Prostate gland (tissue), 2 donors: ENCODE results near the gene KRTAP19-6. TPM values are rescaled to one million over a fixed set of nuclear protein-coding genes. Genes with fewer than 3 reads are reported as not detected.

Experiments used
- DNase-seq: peaks from one replicate; pipeline ENCODE4 v3.0.0-alpha.2; 2019; ENCODE audit warnings: low spot score
- H3K27ac ChIP-seq, 2 donors: fragments of 200-600 bp; sonication (generic); 2 replicates each; pipeline ENCODE4 v1.5.1; 2017 to 2019
- H3K27me3 ChIP-seq: fragments of 200-600 bp; sonication (generic); replicated peaks from 2 replicates; pipeline ENCODE4 v1.5.1; 2019; ENCODE audit not compliant: insufficient read depth
- H3K36me3 ChIP-seq, 2 donors: fragments of 200-600 bp; sonication (generic); 1 replicate in 1 of 2; 2 replicates in 1 of 2; pipeline versions ENCODE4 v1.5.1 to v1.8.1; 2017 to 2019
- H3K4me1 ChIP-seq: fragments of 200-600 bp; sonication (generic); replicated peaks from 2 replicates; pipeline ENCODE4 v1.5.1; 2019
- H3K4me3 ChIP-seq, 2 donors: fragments of 200-600 bp; sonication (generic); 2 replicates each; pipeline ENCODE4 v1.5.1; 2017 to 2019
- H3K9me3 ChIP-seq: fragments of 200-600 bp; sonication (generic); 2 replicates; pipeline ENCODE4 v1.5.1; 2017
- CTCF ChIP-seq, 4 experiments: fragments of 200-600 bp in 2 of 4; fragments of 450-650 bp in 2 of 4; sonication (generic) in 2 of 4; IDR thresholded peaks; 1 replicate in 3 of 4; 2 replicates in 1 of 4; pipeline ENCODE4 v1.5.1; 2016 to 2019; ENCODE audit warnings: antibody characterized with exemption in 4 of 4, mild to moderate bottlenecking in 2 of 4, moderate library complexity in 2 of 4
- POLR2A ChIP-seq: fragments of 450-650 bp; IDR thresholded peaks from one replicate; pipeline ENCODE4 v1.6.1; 2016; ENCODE audit warnings: antibody characterized with exemption, mild to moderate bottlenecking
- POLR2AphosphoS5 ChIP-seq: sonication (generic); formaldehyde crosslinking; IDR thresholded peaks from one replicate; pipeline ENCODE4 v1.6.1; 2017; ENCODE audit warnings: antibody characterized with exemption
- WGBS: methylation state at CpG from one replicate; pipeline ENCODE4 v1.1.5; 2018; 5-methylcytosine and 5-hydroxymethylcytosine counted together
- intact Hi-C: fragments of 100-400 bp; cut with DNase I; formaldehyde crosslinking; loops from one replicate; pipeline ENCODE4 v1.14.2; 2022
- total RNA-seq, 2 donors: library from RNA; depleted of rRNA; stranded (reverse); fragments of >200 nt; gene quantifications; one replicate each; pipeline ENCODE4 v1.1.0, GENCODE V29; 2016

KRTAP19-6 gene
- total RNA-seq, 2 donors from 2014 or later = not detected

GRCh38 chr21:30577766-30578165, 36.1 kb upstream of the KRTAP19-6 start:
- Histone ChIP-seq H3K27me3 (no peaks in the 10 kb centered on the region), H3K4me1 (no peaks in the 10 kb centered on the region), H3K27ac (no peak overlapping the region), H3K9me3 (no peaks in the 10 kb centered on the region), H3K4me3 (no peak overlapping the region), H3K36me3 (no peaks in the 10 kb centered on the region)
- intact Hi-C loops = no loop called here
- TF ChIP-seq POLR2A = no peak
- TF ChIP-seq POLR2AphosphoS5 = no peak
- no peak for TF ChIP-seq CTCF (IDR thresholded peaks at IDR 0.05)
- no peak for DNase-seq

- no peak overlapping the region for H3K4me3 ChIP-seq
- no peaks in the 10 kb centered on the region for H3K9me3 ChIP-seq
- intact Hi-C loops = no loop called here
- H3K36me3 ChIP-seq = no peaks in the 10 kb centered on the region
- no peak for DNase-seq
- TF ChIP-seq CTCF (IDR thresholded peaks at IDR 0.05) (no peak), POLR2A (no peak), POLR2AphosphoS5 (no peak)
- H3K4me1 ChIP-seq = no peaks in the 10 kb centered on the region
- no peak overlapping the region for H3K27ac ChIP-seq
- H3K27me3 ChIP-seq = no peaks in the 10 kb centered on the region
These were observed 26.0 kb upstream of the KRTAP19-6 start for GRCh38 chr21:30567617-30568016.

GRCh38 chr21:30563630-30564029, 22.0 kb upstream of the KRTAP19-6 start:
- 88% methylated on average over 2 of the region's 2 CpGs for WGBS
- TF ChIP-seq POLR2A (no peak), CTCF (IDR thresholded peaks at IDR 0.05) (no peak)
- intact Hi-C loops = no loop called here

GRCh38 chr21:30563072-30563471, 21.4 kb upstream of the KRTAP19-6 start:
- Histone ChIP-seq H3K4me3 (no peak overlapping the region), H3K9me3 (no peaks in the 10 kb centered on the region), H3K27me3 (no peaks in the 10 kb centered on the region), H3K4me1 (no peaks in the 10 kb centered on the region), H3K27ac (no peak overlapping the region), H3K36me3 (no peaks in the 10 kb centered on the region)
- DNase-seq = no peak
- intact Hi-C loops = no loop called here
- WGBS = 68% methylated on average over 6 of the region's 6 CpGs
- TF ChIP-seq POLR2A (no peak), CTCF (IDR thresholded peaks at IDR 0.05) (no peak), POLR2AphosphoS5 (no peak)

More at GRCh38 chr21:30563630-30564029, 22.0 kb upstream of the KRTAP19-6 start:
- Histone ChIP-seq H3K9me3 (no peaks in the 10 kb centered on the region), H3K27ac (no peak overlapping the region), H3K27me3 (no peaks in the 10 kb centered on the region), H3K4me3 (no peak overlapping the region), H3K4me1 (no peaks in the 10 kb centered on the region), H3K36me3 (no peaks in the 10 kb centered on the region)
- no peak for DNase-seq

- TF ChIP-seq POLR2A (no peak), CTCF (IDR thresholded peaks at IDR 0.05) (no peak), POLR2AphosphoS5 (no peak)
- DNase-seq = no peak
- Histone ChIP-seq H3K27ac (no peak overlapping the region), H3K9me3 (no peaks in the 10 kb centered on the region), H3K4me3 (no peak overlapping the region), H3K4me1 (no peaks in the 10 kb centered on the region), H3K27me3 (no peaks in the 10 kb centered on the region), H3K36me3 (no peaks in the 10 kb centered on the region)
- intact Hi-C loops = no loop called here
- WGBS = 78% methylated on average over 2 of the region's 2 CpGs
These were observed 20.3 kb upstream of the KRTAP19-6 start for GRCh38 chr21:30561957-30562356.
